Effector memory CD8-positive, alpha-beta T cell (primary cell): ENCODE results near the gene TFF2.
A peak's percentile ranks its signal among the peaks of the same experiment; 100 is the strongest.

ENCODE experiments used
- ATAC-seq: fragments of 150-1000 bp; cut with Tn5 transposase; replicated peaks from 2 replicates; pipeline ENCODE4 v1.10.0; 2021; ENCODE audit warnings: mild to moderate bottlenecking, moderate library complexity
- DNase-seq, 3 experiments: peaks; one replicate each; pipeline ENCODE4 v3.0.0; 2021
- H3K27ac Mint-ChIP-seq, 2 donors: one replicate each; pipeline ENCODE4 v1.8.0; 2022; ENCODE audit warnings: mild to moderate bottlenecking in 2 of 2, mixed read lengths in 2 of 2, moderate library complexity in 2 of 2
- H3K27me3 Mint-ChIP-seq, 2 donors: one replicate each; pipeline ENCODE4 v1.8.0; 2022; ENCODE audit warnings: mixed read lengths in 2 of 2
- H3K36me3 Mint-ChIP-seq: one replicate; pipeline ENCODE4 v1.8.0; 2022; ENCODE audit warnings: mild to moderate bottlenecking, moderate library complexity, mixed read lengths; ENCODE audit not compliant: insufficient read depth
- H3K4me1 Mint-ChIP-seq, 2 donors: one replicate each; pipeline ENCODE4 v1.8.0; 2022; ENCODE audit warnings: low read depth in 2 of 2, mixed read lengths in 2 of 2
- H3K4me3 Mint-ChIP-seq, 2 donors: one replicate each; pipeline ENCODE4 v1.8.0; 2022; ENCODE audit warnings: mild to moderate bottlenecking in 2 of 2, mixed read lengths in 2 of 2, moderate library complexity in 2 of 2
- H3K9me3 Mint-ChIP-seq, 2 donors: one replicate each; pipeline ENCODE4 v1.8.0; 2022; ENCODE audit warnings: mixed read lengths in 2 of 2

Gene TFF2

DNA sequence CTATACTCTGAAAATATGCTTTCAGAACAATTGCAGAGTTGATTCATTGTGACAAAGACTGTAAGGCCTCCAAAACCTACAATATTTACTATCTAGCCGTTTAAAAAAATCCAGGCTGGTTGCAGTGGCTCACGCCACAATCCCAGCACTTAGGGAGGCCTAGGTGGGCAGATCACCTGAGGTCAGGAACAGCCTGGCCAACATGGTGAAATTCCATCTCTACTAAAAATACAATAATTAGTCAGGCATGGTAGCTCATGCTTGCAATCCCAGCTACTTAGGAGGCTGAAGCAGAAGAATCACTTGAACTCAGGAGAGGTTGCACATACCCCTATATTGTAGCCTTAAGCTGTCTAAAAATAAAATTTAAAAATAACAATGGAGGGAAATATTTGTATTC lies 5.3 kb upstream of the TFF2 start:
- Mint-ChIP-seq H3K9me3 (peaks cover 0 to 4% of the 10 kb centered on the region in 2 donors), H3K4me3 (no peak overlapping the region), H3K4me1 (no peaks in the 10 kb centered on the region), H3K27me3 (peaks cover 5 to 44% of the 10 kb centered on the region in 2 donors), H3K27ac (no peak overlapping the region), H3K36me3 (no peaks in the 10 kb centered on the region)
- no peak for ATAC-seq
- no peak for DNase-seq

DNA sequence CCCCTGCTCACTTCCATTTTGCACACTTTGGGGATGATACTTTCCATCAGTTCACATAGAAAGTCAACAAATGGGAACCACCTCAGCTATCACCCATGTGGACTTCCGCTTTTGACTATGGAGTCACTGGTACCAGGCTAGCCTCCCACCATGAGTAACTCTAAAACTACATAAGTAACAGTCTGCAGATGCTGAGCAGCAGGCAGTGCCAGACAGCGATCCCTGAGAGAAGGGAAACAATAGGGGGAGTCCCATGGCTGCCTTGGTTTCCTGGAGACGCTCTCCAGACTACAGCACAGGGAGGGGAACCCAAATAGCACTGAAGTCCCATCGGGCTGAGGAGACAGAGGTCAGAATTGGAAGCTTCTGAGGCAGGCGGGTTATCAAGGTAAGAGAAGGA lies 2.8 kb upstream of the TFF2 start:
- no peak for DNase-seq
- H3K4me3 Mint-ChIP-seq: no peak overlapping the region
- H3K36me3 Mint-ChIP-seq: peaks cover 2% of the 10 kb centered on the region
- H3K27ac Mint-ChIP-seq: no peak overlapping the region
- H3K4me1 Mint-ChIP-seq: no peaks in the 10 kb centered on the region
- ATAC-seq: no peak
- H3K27me3 Mint-ChIP-seq: peaks cover 5 to 41% of the 10 kb centered on the region in 2 donors
- H3K9me3 Mint-ChIP-seq: peaks cover 0 to 4% of the 10 kb centered on the region in 2 donors

- Mint-ChIP-seq H3K4me3 (no peak overlapping the region), H3K36me3 (peaks cover 2% of the 10 kb centered on the region), H3K27me3 (peaks cover 5 to 32% of the 10 kb centered on the region in 2 donors), H3K4me1 (no peaks in the 10 kb centered on the region), H3K27ac (peak overlapping the region in 1 of 2 donors; percentile 39), H3K9me3 (peaks cover 0 to 4% of the 10 kb centered on the region in 2 donors)
- no peak for DNase-seq
- ATAC-seq: no peak
Measured at GRCh38 chr21:42352441-42353095, 1.8 kb upstream of the TFF2 start.

DNA sequence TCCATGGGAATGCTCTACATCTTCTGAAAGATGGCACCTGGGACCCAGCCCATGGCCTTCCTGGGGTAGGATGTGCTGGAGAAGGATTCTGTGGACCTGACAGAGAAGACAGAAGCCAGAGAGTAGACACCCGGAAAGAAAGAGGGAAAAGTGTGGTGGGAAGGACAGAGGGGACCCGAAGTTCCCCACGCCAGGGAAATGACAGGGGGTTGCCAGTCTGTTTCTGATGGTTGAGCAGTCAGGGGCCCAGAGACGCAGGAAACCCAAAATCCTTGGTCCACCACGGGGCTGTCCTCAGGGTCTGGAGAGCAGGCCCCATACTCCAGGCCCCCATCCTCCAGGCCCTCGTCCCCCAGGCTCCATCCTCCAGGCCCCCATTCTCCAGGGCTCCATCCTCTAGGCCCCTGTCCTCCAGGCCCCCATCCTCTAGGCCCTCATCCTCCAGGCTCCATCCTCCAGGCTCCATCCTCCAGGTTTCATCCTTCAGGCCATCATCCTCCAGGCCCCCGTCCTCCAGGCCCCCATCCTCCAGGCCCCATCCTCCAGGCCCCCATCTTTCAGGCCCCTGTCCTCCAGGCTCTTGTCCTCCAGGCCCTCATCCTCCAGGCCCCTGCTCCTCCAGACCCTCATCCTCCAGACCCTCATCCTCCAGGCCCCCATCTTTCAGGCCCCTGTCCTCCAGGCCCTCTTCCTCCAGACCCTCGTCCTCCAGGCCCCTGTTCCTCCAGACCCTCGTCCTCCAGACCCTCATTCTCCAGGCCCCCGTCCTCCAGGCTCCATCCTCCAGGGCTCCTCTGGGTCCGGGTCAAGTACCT lies 1.0 kb upstream of the TFF2 start:
- no peak for DNase-seq
- Mint-ChIP-seq H3K27me3 (peaks cover 5 to 28% of the 10 kb centered on the region in 2 donors), H3K4me3 (no peak overlapping the region), H3K36me3 (peaks cover 2% of the 10 kb centered on the region), H3K27ac (peak overlapping the region in 1 of 2 donors; percentile 39), H3K4me1 (no peaks in the 10 kb centered on the region), H3K9me3 (peaks cover 0 to 4% of the 10 kb centered on the region in 2 donors)
- no peak for ATAC-seq

GRCh38 chr21:42350318-42350910 lies 380 bp downstream of the TFF2 start:
- Mint-ChIP-seq H3K36me3 (peaks cover 2% of the 10 kb centered on the region), H3K27me3 (peaks cover 5 to 24% of the 10 kb centered on the region in 2 donors), H3K4me3 (no peak overlapping the region), H3K27ac (no peak overlapping the region), H3K4me1 (no peaks in the 10 kb centered on the region), H3K9me3 (peaks cover 0 to 4% of the 10 kb centered on the region in 2 donors)
- ATAC-seq (no peak), DNase-seq (no peak)

DNA sequence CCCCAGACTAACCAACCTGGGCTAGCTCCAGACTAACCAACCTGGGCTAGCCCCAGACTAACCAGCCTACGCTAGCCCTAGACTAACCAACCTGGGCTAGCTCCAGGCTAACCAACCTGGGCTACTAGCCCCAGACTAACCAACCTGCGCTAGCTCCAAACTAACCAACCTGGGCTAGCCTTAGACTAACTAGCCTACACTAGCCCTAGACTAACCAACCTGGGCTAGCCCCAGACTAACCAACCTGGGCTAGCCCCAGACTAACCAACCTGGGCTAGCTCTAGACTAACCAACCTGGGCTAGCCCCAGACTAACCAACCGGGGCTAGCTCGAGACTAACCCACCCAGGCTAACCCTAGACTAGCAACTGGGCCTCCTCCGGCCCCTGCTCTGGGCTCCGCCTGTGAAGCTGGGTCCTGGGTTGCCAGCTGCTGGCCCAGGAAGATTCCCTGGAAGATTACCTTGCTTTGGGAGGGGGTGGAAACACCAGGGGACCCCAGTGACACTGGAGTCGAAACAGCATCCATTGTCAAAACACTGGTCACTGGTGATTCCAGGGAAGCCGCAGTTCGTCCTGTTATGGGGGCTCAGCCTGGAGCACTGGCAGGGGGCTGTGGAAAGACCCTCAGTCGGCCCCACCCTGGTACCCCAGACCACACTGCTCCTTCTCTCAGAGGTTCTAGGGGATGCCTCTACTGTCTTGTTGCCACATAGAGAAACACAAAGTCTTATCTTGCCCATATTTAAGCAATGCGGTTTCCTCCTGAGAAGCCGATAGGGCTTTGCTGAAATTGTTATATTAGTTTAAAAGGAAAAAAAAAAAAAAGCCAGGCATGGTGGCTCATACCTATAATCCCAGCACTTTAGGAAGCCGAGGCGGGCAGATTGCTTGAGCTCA lies 1.1 kb downstream of the TFF2 start:
- no peaks in the 10 kb centered on the region for H3K4me1 Mint-ChIP-seq
- DNase-seq (no peak), ATAC-seq (no peak)
- no peak overlapping the region for H3K4me3 Mint-ChIP-seq
- H3K27ac Mint-ChIP-seq: no peak overlapping the region
- peaks cover 2% of the 10 kb centered on the region for H3K36me3 Mint-ChIP-seq
- peaks cover 0 to 23% of the 10 kb centered on the region in 2 donors for H3K27me3 Mint-ChIP-seq
- peaks cover 0 to 4% of the 10 kb centered on the region in 2 donors for H3K9me3 Mint-ChIP-seq

- Mint-ChIP-seq H3K4me3 (no peak overlapping the region), H3K27me3 (peaks cover 0 to 17% of the 10 kb centered on the region in 2 donors), H3K27ac (no peak overlapping the region), H3K9me3 (no peaks in the 10 kb centered on the region), H3K4me1 (no peaks in the 10 kb centered on the region), H3K36me3 (peaks cover 2% of the 10 kb centered on the region)
- ATAC-seq (no peak), DNase-seq (no peak)
Measured at GRCh38 chr21:42348762-42349161, 2.0 kb downstream of the TFF2 start.

- Mint-ChIP-seq H3K27me3 (peaks cover 0 to 7% of the 10 kb centered on the region in 2 donors), H3K9me3 (no peaks in the 10 kb centered on the region), H3K36me3 (peaks cover 2% of the 10 kb centered on the region), H3K27ac (no peak overlapping the region), H3K4me1 (peaks cover 0 to 2% of the 10 kb centered on the region in 2 donors), H3K4me3 (no peak overlapping the region)
- DNase-seq (no peak), ATAC-seq (no peak)
Measured at GRCh38 chr21:42347601-42348327, 3.0 kb downstream of the TFF2 start.

GRCh38 chr21:42346866-42347600 lies 3.8 kb downstream of the TFF2 start:
- Mint-ChIP-seq H3K9me3 (no peaks in the 10 kb centered on the region), H3K36me3 (peaks cover 2% of the 10 kb centered on the region), H3K4me1 (peaks cover 0 to 2% of the 10 kb centered on the region in 2 donors), H3K27me3 (no peaks in the 10 kb centered on the region), H3K4me3 (no peak overlapping the region), H3K27ac (no peak overlapping the region)
- DNase-seq (no peak), ATAC-seq (no peak)

GRCh38 chr21:42346441-42346840 lies 4.4 kb downstream of the TFF2 start:
- H3K27ac Mint-ChIP-seq: no peak overlapping the region
- no peaks in the 10 kb centered on the region for H3K27me3 Mint-ChIP-seq
- no peak overlapping the region for H3K4me3 Mint-ChIP-seq
- DNase-seq (no peak), ATAC-seq (no peak)
- peaks cover 2% of the 10 kb centered on the region for H3K36me3 Mint-ChIP-seq
- peaks cover 0 to 2% of the 10 kb centered on the region in 2 donors for H3K4me1 Mint-ChIP-seq
- no peaks in the 10 kb centered on the region for H3K9me3 Mint-ChIP-seq

- DNase-seq (no peak), ATAC-seq (no peak)
- H3K27me3 Mint-ChIP-seq: no peaks in the 10 kb centered on the region
- peaks cover 0 to 2% of the 10 kb centered on the region in 2 donors for H3K4me1 Mint-ChIP-seq
- H3K9me3 Mint-ChIP-seq: no peaks in the 10 kb centered on the region
- no peaks in the 10 kb centered on the region for H3K36me3 Mint-ChIP-seq
- no peak overlapping the region for H3K4me3 Mint-ChIP-seq
- no peak overlapping the region for H3K27ac Mint-ChIP-seq
Measured at GRCh38 chr21:42344631-42345030, 6.2 kb downstream of the TFF2 start.

- no peak for DNase-seq
- Mint-ChIP-seq H3K4me3 (no peak overlapping the region), H3K4me1 (peaks cover 0 to 2% of the 10 kb centered on the region in 2 donors), H3K27me3 (no peaks in the 10 kb centered on the region), H3K27ac (no peak overlapping the region), H3K9me3 (no peaks in the 10 kb centered on the region), H3K36me3 (no peaks in the 10 kb centered on the region)
- no peak for ATAC-seq
Measured at GRCh38 chr21:42343963-42344510, 6.8 kb downstream of the TFF2 start.
